ENCODE data around the gene TIE1. TPM values are rescaled to one million over a fixed set of nuclear protein-coding genes. Genes with fewer than 3 reads are reported as not detected.

The TIE1 gene
- total and polyA plus RNA-seq, 2 donors (not counting 3 experiments of a cell fraction or from before 2014, with no cell fraction given) = 531 to 620 TPM

- TF ChIP-seq FOS (IDR thresholded peaks at IDR 0.05; ENCODE audit: borderline replicate concordance, insufficient read depth, low read length) (no peak), POLR2AphosphoS5 (IDR thresholded peaks at IDR 0.05; ENCODE audit: insufficient read depth, low read depth, low read length) (peak; percentile 44), MAX (IDR thresholded peaks at IDR 0.05; ENCODE audit: insufficient read depth, insufficient read length) (peak; percentile 81)
- DNase-seq (ENCODE audit: low read depth, low spot score) = peak; percentile 98
- peak within 1 kb of the TSS; percentile 80 for H3K27ac ChIP-seq (ENCODE audit: insufficient read depth, low read depth, low read length)
- POLR2A ChIA-PET = interaction anchor here (0.6 to 1.6 kb wide), 5 partner anchors 9 to 182 kb away, joined by 3 to 6 read pairs (median 4); partner anchors contain the start of genes ELOVL1 and HYI
- H3K36me3 ChIP-seq (ENCODE audit: control insufficient read depth in 2 of 2, extremely low read depth in 1 of 2, insufficient read depth in 2 of 2, low read length in 2 of 2) = peaks cover 5 to 12% of the 10 kb centered on the region in 2 experiments
- H3K79me2 ChIP-seq (ENCODE audit: control insufficient read depth, insufficient read depth, low read length) = peaks cover 36% of the 10 kb centered on the region
- H3K9me3 ChIP-seq (replicated peaks; ENCODE audit: control insufficient read depth, insufficient read depth, low read length) = no peaks in the 10 kb centered on the region
- TSS peak; percentile 63 for BruUV-seq (replicated peaks)
- peaks cover 38% of the 10 kb centered on the region for H3K4me1 ChIP-seq (ENCODE audit: control insufficient read depth, extremely low read depth, insufficient read depth, low read length)
- H2AFZ ChIP-seq (ENCODE audit: low read depth, low read length) = peak within 1 kb of the TSS; percentile 88
- dilution Hi-C loops (cut with MboI; ENCODE audit: extremely low pct_ligation_motif_present, low sequenced_read_pairs) = no loop called here
- H3K9me1 ChIP-seq (replicated peaks; ENCODE audit: control insufficient read depth, extremely low read depth, insufficient read depth, low read length) = no peaks in the 10 kb centered on the region
- intact Hi-C loops (cut with micrococcal nuclease) = loop anchor here (1.0 to 2.0 kb wide), 4 partner anchors 8 to 120 kb away; partner anchors contain the start of gene TIE1
- H3K9ac ChIP-seq (replicated peaks; ENCODE audit: extremely low read depth, insufficient read depth, low read length) = peak within 1 kb of the TSS; percentile 87
- CTCF ChIA-PET = interaction anchor here (0.8 to 2.8 kb wide), 20 partner anchors 10 to 151 kb away, joined by 3 to 19 read pairs (median 4); partner anchors contain the start of genes MED8 and SZT2
- H3K4me3 ChIP-seq (replicated peaks in 1 of 3; ENCODE audit: insufficient read depth in 1 of 3, low read depth in 1 of 3, low read length in 3 of 3) = peak within 1 kb of the TSS; percentile 57 to 84 (median 80)
- FAIRE-seq = peak; percentile 97
- H4K20me1 ChIP-seq (replicated peaks; ENCODE audit: control insufficient read depth, extremely low read depth, insufficient read depth, low read length) = no peaks in the 10 kb centered on the region
- H3K4me2 ChIP-seq (ENCODE audit: insufficient read depth, low read length) = peak within 1 kb of the TSS; percentile 92
- H3K27me3 ChIP-seq (ENCODE audit: control insufficient read depth in 2 of 2, insufficient read depth in 2 of 2, low read length in 2 of 2) = no peaks in the 10 kb centered on the region
Measured at GRCh38 chr1:43358746-43359693, 58.2 kb downstream of the TIE1 start, which contains the start of gene CDC20. Gene CDC20 (plus strand): TSS chr1:43358981. CDS start chr1:43359216, 235 bp downstream.

- H3K4me1 ChIP-seq (ENCODE audit: control insufficient read depth, extremely low read depth, insufficient read depth, low read length) = peaks cover 38% of the 10 kb centered on the region
- no peak overlapping the region for H2AFZ ChIP-seq (ENCODE audit: low read depth, low read length)
- intact Hi-C loops (cut with micrococcal nuclease) (loop anchor here (2.0 kb wide), 2 partner anchors 59 to 121 kb away; partner anchors contain the start of gene TIE1), dilution Hi-C loops (cut with MboI; ENCODE audit: extremely low pct_ligation_motif_present, low sequenced_read_pairs) (no loop called here)
- H3K9me1 ChIP-seq (replicated peaks; ENCODE audit: control insufficient read depth, extremely low read depth, insufficient read depth, low read length) = no peaks in the 10 kb centered on the region
- H4K20me1 ChIP-seq (replicated peaks; ENCODE audit: control insufficient read depth, extremely low read depth, insufficient read depth, low read length) = no peaks in the 10 kb centered on the region
- H3K9me3 ChIP-seq (replicated peaks; ENCODE audit: control insufficient read depth, insufficient read depth, low read length) = no peaks in the 10 kb centered on the region
- H3K27me3 ChIP-seq (ENCODE audit: control insufficient read depth in 2 of 2, insufficient read depth in 2 of 2, low read length in 2 of 2) = no peaks in the 10 kb centered on the region
- ChIA-PET CTCF (no interaction called here), POLR2A (no interaction called here)
- H3K27ac ChIP-seq (ENCODE audit: insufficient read depth, low read depth, low read length) = peak overlapping the region; percentile 18
- peak overlapping the region; percentile 53 for H3K9ac ChIP-seq (replicated peaks; ENCODE audit: extremely low read depth, insufficient read depth, low read length)
- FAIRE-seq (peak; percentile 24), DNase-seq (ENCODE audit: low read depth, low spot score) (no peak)
- H3K79me2 ChIP-seq (ENCODE audit: control insufficient read depth, insufficient read depth, low read length) = peaks cover 38% of the 10 kb centered on the region
- peaks cover 11 to 18% of the 10 kb centered on the region in 2 experiments for H3K36me3 ChIP-seq (ENCODE audit: control insufficient read depth in 2 of 2, extremely low read depth in 1 of 2, insufficient read depth in 2 of 2, low read length in 2 of 2)
- peak overlapping the region; percentile 92 for H3K4me2 ChIP-seq (ENCODE audit: insufficient read depth, low read length)
- no TSS peak for BruUV-seq (replicated peaks)
- H3K4me3 ChIP-seq (replicated peaks in 1 of 3; ENCODE audit: insufficient read depth in 1 of 3, low read depth in 1 of 3, low read length in 3 of 3) = peak overlapping the region; percentile 57 to 84 (median 80)
- TF ChIP-seq MYC (IDR thresholded peaks at IDR 0.05; ENCODE audit: low read depth, low read length) (no peak), JUN (IDR thresholded peaks at IDR 0.05; ENCODE audit: borderline replicate concordance, insufficient read depth, insufficient read length, low read depth) (no peak), EZH2 (IDR thresholded peaks at IDR 0.05; ENCODE audit: borderline replicate concordance, low read depth, low read length, severe bottlenecking) (no peak), CTCF (IDR thresholded peaks at IDR 0.05; ENCODE audit: extremely low read depth in 1 of 2, insufficient read depth in 1 of 2, low read depth in 1 of 2, low read length in 2 of 2) (no peak), POLR2A (IDR thresholded peaks at IDR 0.05; ENCODE audit: low read depth, low read length) (no peak), POLR2AphosphoS5 (IDR thresholded peaks at IDR 0.05; ENCODE audit: insufficient read depth, low read depth, low read length) (no peak), MAX (IDR thresholded peaks at IDR 0.05; ENCODE audit: insufficient read depth, insufficient read length) (no peak), FOS (IDR thresholded peaks at IDR 0.05; ENCODE audit: borderline replicate concordance, insufficient read depth, low read length) (no peak), GATA2 (IDR thresholded peaks at IDR 0.05; ENCODE audit: insufficient read depth, insufficient read length, low read depth, low read length) (no peak)
Measured at GRCh38 chr1:43359696-43360095, 58.9 kb downstream of the TIE1 start.
